Type B pancreatic cell (in vitro differentiated cells): ENCODE results near the gene KRT86. TPM values are rescaled to one million over a fixed set of nuclear protein-coding genes. Genes with fewer than 3 reads are reported as not detected.
"Not testable (repeated sequence)": the region's sequence is repeated elsewhere in the genome, so short reads cannot be mapped to it uniquely, and the experiment has no call there.

Source experiments
- DNase-seq: peaks from one replicate; pipeline ENCODE4 v3.0.0; 2021; ENCODE audit warnings: mixed read lengths; ENCODE audit not compliant: unreplicated experiment; ENCODE audit errors: extremely low spot score
- H3K27ac Mint-ChIP-seq: 2 replicates; pipeline ENCODE4 v1.8.0; 2021; ENCODE audit warnings: mild to moderate bottlenecking, mixed read lengths
- H3K27me3 Mint-ChIP-seq: 2 replicates; pipeline ENCODE4 v1.8.0; 2021; ENCODE audit warnings: mixed read lengths
- H3K36me3 Mint-ChIP-seq: 2 replicates; pipeline ENCODE4 v1.8.0; 2021; ENCODE audit warnings: mixed read lengths
- H3K4me1 Mint-ChIP-seq: one replicate; pipeline ENCODE4 v1.8.0; 2021; ENCODE audit warnings: mixed read lengths; ENCODE audit not compliant: unreplicated experiment
- H3K4me3 Mint-ChIP-seq: 2 replicates; pipeline ENCODE4 v1.8.0; 2021; ENCODE audit warnings: mild to moderate bottlenecking, mixed read lengths
- H3K9me3 Mint-ChIP-seq: 2 replicates; pipeline ENCODE4 v1.8.0; 2021; ENCODE audit warnings: mixed read lengths
- CTCF ChIP-seq: fragments of 200-600 bp; sonication (generic); conservative IDR thresholded peaks from 2 replicates; pipeline ENCODE4 v1.5.0; 2021; ENCODE audit warnings: antibody characterized with exemption, mild to moderate bottlenecking
- total RNA-seq: library from RNA; stranded (reverse); gene quantifications from 2 replicates; pipeline ENCODE4 v1.2.1, GENCODE V29; 2021; ENCODE audit warnings: low replicate concordance

KRT86 gene
- total RNA-seq, 1 donor from 2014 or later: 0.14 TPM

GRCh38 chr12:52311285-52311648 lies 36.8 kb downstream of the KRT86 start:
- Mint-ChIP-seq H3K9me3 (no peaks in the 10 kb centered on the region), H3K27me3 (peaks cover 80% of the 10 kb centered on the region), H3K4me3 (no peak overlapping the region), H3K27ac (no peak overlapping the region), H3K36me3 (no peaks in the 10 kb centered on the region), H3K4me1 (peaks cover 4% of the 10 kb centered on the region)
- TF ChIP-seq CTCF: no peak
- DNase-seq: no peak

GRCh38 chr12:52312086-52312485 lies 37.6 kb downstream of the KRT86 start:
- Mint-ChIP-seq H3K27me3 (peaks cover 72% of the 10 kb centered on the region), H3K9me3 (no peaks in the 10 kb centered on the region)
- no peak for TF ChIP-seq CTCF

GRCh38 chr12:52313461-52313860 lies 39.0 kb downstream of the KRT86 start:
- DNase-seq: no peak
- Mint-ChIP-seq H3K27me3 (peaks cover 61% of the 10 kb centered on the region), H3K27ac (no peak overlapping the region), H3K36me3 (no peaks in the 10 kb centered on the region), H3K4me1 (peaks cover 4% of the 10 kb centered on the region), H3K9me3 (no peaks in the 10 kb centered on the region), H3K4me3 (no peak overlapping the region)
- TF ChIP-seq CTCF: no peak

More at GRCh38 chr12:52312086-52312485, 37.6 kb downstream of the KRT86 start:
- Mint-ChIP-seq H3K4me1 (peaks cover 4% of the 10 kb centered on the region), H3K36me3 (no peaks in the 10 kb centered on the region), H3K4me3 (no peak overlapping the region), H3K27ac (no peak overlapping the region)
- DNase-seq: no peak

- no peak for DNase-seq
- H3K27ac Mint-ChIP-seq: no peak overlapping the region
- no peak for TF ChIP-seq CTCF
Measured at GRCh38 chr12:52313926-52314325, 39.5 kb downstream of the KRT86 start.

GRCh38 chr12:52314511-52314910 lies 40.1 kb downstream of the KRT86 start:
- no peaks in the 10 kb centered on the region for H3K4me1 Mint-ChIP-seq
- H3K27me3 Mint-ChIP-seq: peaks cover 60% of the 10 kb centered on the region
- no peak for TF ChIP-seq CTCF
- DNase-seq: no peak
- no peak overlapping the region for H3K27ac Mint-ChIP-seq
- H3K9me3 Mint-ChIP-seq: no peaks in the 10 kb centered on the region
- no peaks in the 10 kb centered on the region for H3K36me3 Mint-ChIP-seq
- H3K4me3 Mint-ChIP-seq: no peak overlapping the region

More at GRCh38 chr12:52313926-52314325, 39.5 kb downstream of the KRT86 start:
- Mint-ChIP-seq H3K27me3 (peaks cover 60% of the 10 kb centered on the region), H3K4me3 (no peak overlapping the region), H3K4me1 (peaks cover 1% of the 10 kb centered on the region), H3K36me3 (no peaks in the 10 kb centered on the region), H3K9me3 (no peaks in the 10 kb centered on the region)

GRCh38 chr12:52315721-52316120 lies 41.3 kb downstream of the KRT86 start:
- H3K4me3 Mint-ChIP-seq, H3K9me3 Mint-ChIP-seq, DNase-seq, H3K4me1 Mint-ChIP-seq, H3K36me3 Mint-ChIP-seq, H3K27ac Mint-ChIP-seq: not testable (repeated sequence)
- TF ChIP-seq CTCF: peak; percentile 57
- peaks cover 60% of the 10 kb centered on the region for H3K27me3 Mint-ChIP-seq
